Measurements from ENCODE around the gene PFKFB3. TPM values are rescaled to one million over a fixed set of nuclear protein-coding genes. Genes with fewer than 3 reads are reported as not detected.

The PFKFB3 gene
- total and polyA plus RNA-seq, 2 of the 4 experiments (the other 2 are of a cell fraction), result 34.1 to 45.5 TPM

DNA sequence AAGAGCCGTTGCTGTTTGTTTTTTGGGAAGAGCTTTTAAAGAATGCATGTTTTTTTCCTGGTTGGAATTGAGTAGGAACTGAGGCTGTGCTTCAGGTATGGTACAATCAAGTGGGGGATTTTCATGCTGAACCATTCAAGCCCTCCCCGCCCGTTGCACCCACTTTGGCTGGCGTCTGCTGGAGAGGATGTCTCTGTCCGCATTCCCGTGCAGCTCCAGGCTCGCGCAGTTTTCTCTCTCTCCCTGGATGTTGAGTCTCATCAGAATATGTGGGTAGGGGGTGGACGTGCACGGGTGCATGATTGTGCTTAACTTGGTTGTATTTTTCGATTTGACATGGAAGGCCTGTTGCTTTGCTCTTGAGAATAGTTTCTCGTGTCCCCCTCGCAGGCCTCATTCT lies 31.6 kb downstream of the PFKFB3 start:
- dilution Hi-C loops (cut with HindIII; ENCODE audit: low sequenced_read_pairs, unreplicated experiment), result no loop called here
- DNase-seq, result no peak
- no peak overlapping the region for H4K91ac ChIP-seq (ENCODE audit: insufficient read depth, low read depth, low read length)
- H3K9me1 ChIP-seq (ENCODE audit: insufficient read depth, low read length), result peaks cover 5% of the 10 kb centered on the region; the same call in 1 of the 2 replicates
- BruUV-seq (replicated peaks), result TSS peak; percentile 78
- no peak overlapping the region for H2BK15ac ChIP-seq (ENCODE audit: low read depth, low read length)
- no peak overlapping the region for H3K9ac ChIP-seq (ENCODE audit: low read depth, low read length)
- intact Hi-C loops (cut with micrococcal nuclease), result no loop called here
- H2AK5ac ChIP-seq (ENCODE audit: low read depth, low read length), result no peak overlapping the region
- H3K4me1 ChIP-seq (ENCODE audit: control insufficient read depth, insufficient read depth, low read length), result no peaks in the 10 kb centered on the region
- H3K79me1 ChIP-seq (ENCODE audit: low read depth in 1 of 2, low read length in 2 of 2), result peaks cover 10 to 51% of the 10 kb centered on the region in 2 experiments; a peak in 3 of 4 replicates
- POLR2A ChIA-PET (ENCODE audit: unreplicated experiment), result no interaction called here
- TF ChIP-seq RFX5 (IDR thresholded peaks at IDR 0.05; ENCODE audit: low read depth, low read length) (no peak), FOS (IDR thresholded peaks at IDR 0.05; ENCODE audit: low read depth, low read length) (no peak)
- CTCF ChIA-PET, result no interaction called here
- no peak overlapping the region for H3K23ac ChIP-seq (ENCODE audit: low read depth, low read length)
- H2BK5ac ChIP-seq (ENCODE audit: low read depth, low read length, poor library complexity, severe bottlenecking), result no peak overlapping the region
- H3K4me2 ChIP-seq (ENCODE audit: low read depth, low read length), result no peak overlapping the region
- in situ Hi-C loops (cut with MboI; ENCODE audit: low sequenced_read_pairs), result loop anchor here (25.0 kb wide), 1 partner anchor 503 kb away; no protein-coding TSS in a partner anchor
- H3K4ac ChIP-seq (ENCODE audit: low read depth, low read length), result no peak overlapping the region
- peaks cover 64% of the 10 kb centered on the region for H3K36me3 ChIP-seq (ENCODE audit: control insufficient read depth, insufficient read depth, low read length)
- H2BK120ac ChIP-seq (ENCODE audit: low read depth, low read length), result no peak overlapping the region
- H3K56ac ChIP-seq (ENCODE audit: extremely low read depth, insufficient read depth, low read length), result no peak overlapping the region
- H2BK20ac ChIP-seq (ENCODE audit: low read depth, low read length), result no peak overlapping the region
- H3K14ac ChIP-seq (replicated peaks; ENCODE audit: low read depth, low read length), result no peak overlapping the region
- H4K8ac ChIP-seq (ENCODE audit: low read depth in 2 of 2, low read length in 2 of 2), result no peak overlapping the region
- no peak overlapping the region for H3K18ac ChIP-seq (ENCODE audit: low read depth, low read length)
- no peak overlapping the region for H2AFZ ChIP-seq (replicated peaks; ENCODE audit: low read length, poor library complexity)
- no peaks in the 10 kb centered on the region for H3K9me3 ChIP-seq (ENCODE audit: control insufficient read depth, insufficient read depth, low read length)
- no peak overlapping the region for H3K4me3 ChIP-seq (ENCODE audit: insufficient read depth, low read depth, low read length)
- no peak overlapping the region for H4K5ac ChIP-seq (ENCODE audit: low read depth, low read length)
- ATAC-seq (ENCODE audit: low read depth), result no peak
- WGBS, 2 experiments (ENCODE audit: extremely low coverage in 2 of 2, insufficient read length in 1 of 2), result 100% methylated on average over 3 of the region's 13 CpGs; no CpG with 5 or more reads in 1 of the 2 experiments
- H3K27me3 ChIP-seq (ENCODE audit: control insufficient read depth, insufficient read depth, low read length), result no peaks in the 10 kb centered on the region
- no peak overlapping the region for H3K27ac ChIP-seq (ENCODE audit: insufficient read depth, low read length)
- H4K20me1 ChIP-seq (ENCODE audit: insufficient read depth, low read length), result peaks cover 23% of the 10 kb centered on the region
- H2AK9ac ChIP-seq (replicated peaks; ENCODE audit: low read depth, low read length, poor library complexity), result no peak overlapping the region
